Measurements from ENCODE around the gene ADAM10.

DNA sequence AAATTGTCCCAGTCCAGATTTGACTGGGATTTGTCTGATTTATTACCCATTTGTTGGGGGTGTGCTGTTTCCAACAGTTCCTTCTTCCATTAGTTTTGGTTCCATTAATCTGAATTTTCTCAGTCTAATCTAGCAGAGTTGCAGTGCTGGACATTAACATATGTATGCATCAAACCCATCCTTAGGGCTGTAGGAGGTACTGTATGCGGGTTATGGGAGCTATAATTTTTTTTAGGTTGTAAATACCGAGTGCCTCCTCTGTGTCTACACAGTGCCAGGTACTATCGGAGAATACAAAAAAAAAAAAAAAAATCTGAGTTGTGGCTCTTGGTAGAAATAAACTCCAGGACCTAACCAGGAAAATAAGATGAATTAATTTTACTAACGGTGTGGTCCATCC, 183.9 kb downstream of the ADAM10 start:
- TF ChIP-seq, protein P1, sequence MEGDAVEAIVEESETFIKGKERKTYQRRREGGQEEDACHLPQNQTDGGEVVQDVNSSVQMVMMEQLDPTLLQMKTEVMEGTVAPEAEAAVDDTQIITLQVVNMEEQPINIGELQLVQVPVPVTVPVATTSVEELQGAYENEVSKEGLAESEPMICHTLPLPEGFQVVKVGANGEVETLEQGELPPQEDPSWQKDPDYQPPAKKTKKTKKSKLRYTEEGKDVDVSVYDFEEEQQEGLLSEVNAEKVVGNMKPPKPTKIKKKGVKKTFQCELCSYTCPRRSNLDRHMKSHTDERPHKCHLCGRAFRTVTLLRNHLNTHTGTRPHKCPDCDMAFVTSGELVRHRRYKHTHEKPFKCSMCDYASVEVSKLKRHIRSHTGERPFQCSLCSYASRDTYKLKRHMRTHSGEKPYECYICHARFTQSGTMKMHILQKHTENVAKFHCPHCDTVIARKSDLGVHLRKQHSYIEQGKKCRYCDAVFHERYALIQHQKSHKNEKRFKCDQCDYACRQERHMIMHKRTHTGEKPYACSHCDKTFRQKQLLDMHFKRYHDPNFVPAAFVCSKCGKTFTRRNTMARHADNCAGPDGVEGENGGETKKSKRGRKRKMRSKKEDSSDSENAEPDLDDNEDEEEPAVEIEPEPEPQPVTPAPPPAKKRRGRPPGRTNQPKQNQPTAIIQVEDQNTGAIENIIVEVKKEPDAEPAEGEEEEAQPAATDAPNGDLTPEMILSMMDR (conservative IDR thresholded peaks at IDR 0.05; ENCODE audit: low read depth, low read length) = no peak
- TF ChIP-seq FOS (IDR thresholded peaks at IDR 0.05; ENCODE audit: low read depth, low read length) (no peak), MAFK (IDR thresholded peaks at IDR 0.05; ENCODE audit: low read depth, low read length) (no peak), RFX5 (IDR thresholded peaks at IDR 0.05; ENCODE audit: low read depth, low read length) (no peak), BHLHE40 (IDR thresholded peaks at IDR 0.05; ENCODE audit: low read depth, low read length) (no peak), CEBPB (IDR thresholded peaks at IDR 0.05; ENCODE audit: low read depth, low read length) (no peak), CHD1 (IDR thresholded peaks at IDR 0.05; ENCODE audit: low read depth, low read length) (no peak), POLR2A (IDR thresholded peaks at IDR 0.05; ENCODE audit: low read depth, low read length) (no peak), RAD21 (IDR thresholded peaks at IDR 0.05; ENCODE audit: low read length) (no peak)
- TF ChIP-seq, protein P2, sequence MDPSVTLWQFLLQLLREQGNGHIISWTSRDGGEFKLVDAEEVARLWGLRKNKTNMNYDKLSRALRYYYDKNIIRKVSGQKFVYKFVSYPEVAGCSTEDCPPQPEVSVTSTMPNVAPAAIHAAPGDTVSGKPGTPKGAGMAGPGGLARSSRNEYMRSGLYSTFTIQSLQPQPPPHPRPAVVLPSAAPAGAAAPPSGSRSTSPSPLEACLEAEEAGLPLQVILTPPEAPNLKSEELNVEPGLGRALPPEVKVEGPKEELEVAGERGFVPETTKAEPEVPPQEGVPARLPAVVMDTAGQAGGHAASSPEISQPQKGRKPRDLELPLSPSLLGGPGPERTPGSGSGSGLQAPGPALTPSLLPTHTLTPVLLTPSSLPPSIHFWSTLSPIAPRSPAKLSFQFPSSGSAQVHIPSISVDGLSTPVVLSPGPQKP (IDR thresholded peaks at IDR 0.05; ENCODE audit: borderline replicate concordance, low read depth, low read length) = no peak
- TF ChIP-seq, protein P3, sequence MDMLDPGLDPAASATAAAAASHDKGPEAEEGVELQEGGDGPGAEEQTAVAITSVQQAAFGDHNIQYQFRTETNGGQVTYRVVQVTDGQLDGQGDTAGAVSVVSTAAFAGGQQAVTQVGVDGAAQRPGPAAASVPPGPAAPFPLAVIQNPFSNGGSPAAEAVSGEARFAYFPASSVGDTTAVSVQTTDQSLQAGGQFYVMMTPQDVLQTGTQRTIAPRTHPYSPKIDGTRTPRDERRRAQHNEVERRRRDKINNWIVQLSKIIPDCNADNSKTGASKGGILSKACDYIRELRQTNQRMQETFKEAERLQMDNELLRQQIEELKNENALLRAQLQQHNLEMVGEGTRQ (IDR thresholded peaks at IDR 0.05; ENCODE audit: low read depth, low read length) = no peak
